ENCODE results near the gene USP49. TPM values are rescaled to one million over a fixed set of nuclear protein-coding genes. Genes with fewer than 3 reads are reported as not detected.

The USP49 gene
- total RNA-seq, 1 experiment from 2014 or later = 6.9 TPM

GRCh38 chr6:41878246-41878645 is 16.9 kb downstream of the USP49 start:
- H3K79me2 ChIP-seq (ENCODE audit: insufficient read depth, low read length) = no peaks in the 10 kb centered on the region
- H3K4me1 ChIP-seq (ENCODE audit: control insufficient read depth in 1 of 2, insufficient read depth in 2 of 2, low read length in 2 of 2) = no peaks in the 10 kb centered on the region
- no peak overlapping the region for H3K4me3 ChIP-seq (replicated peaks in 1 of 2; ENCODE audit: low read depth in 1 of 2, low read length in 2 of 2)
- H3K9ac ChIP-seq (ENCODE audit: low read length) = no peak overlapping the region
- intact Hi-C loops (cut with micrococcal nuclease) = no loop called here
- H2AFZ ChIP-seq (ENCODE audit: low read depth, low read length, poor library complexity, severe bottlenecking) = no peak overlapping the region
- H3K27ac ChIP-seq (ENCODE audit: low read depth, low read length) = no peak overlapping the region
- H3K27me3 ChIP-seq (ENCODE audit: insufficient read depth, low read length) = no peaks in the 10 kb centered on the region
- H3K36me3 ChIP-seq (ENCODE audit: control insufficient read depth in 1 of 2, insufficient read depth in 2 of 2, low read length in 2 of 2) = no peaks in the 10 kb centered on the region
- no peak for DNase-seq (ENCODE audit: low read depth, low spot score)
- RAD21 ChIA-PET (ENCODE audit: low non-redundant PET in 1 of 2, low total read pairs in 2 of 2, uncharacterized antibody in 2 of 2, unreplicated experiment in 2 of 2) = no interaction called here
- BruUV-seq (replicated peaks) = no TSS peak
- CTCF ChIA-PET = no interaction called here
- no peak for ATAC-seq
- H3K4me2 ChIP-seq (ENCODE audit: low read length) = no peak overlapping the region
- H3K9me3 ChIP-seq (ENCODE audit: control insufficient read depth in 1 of 2, insufficient read depth in 1 of 2, low read depth in 1 of 2, low read length in 2 of 2) = no peaks in the 10 kb centered on the region
- H3K9me2 ChIP-seq (ENCODE audit: insufficient read depth) = no peaks in the 10 kb centered on the region
- POLR2A ChIA-PET = no interaction called here
- TF ChIP-seq POLR2AphosphoS5 (IDR thresholded peaks at IDR 0.05; ENCODE audit: low read depth, low read length) = no peak
- H4K20me1 ChIP-seq (ENCODE audit: insufficient read depth) = no peaks in the 10 kb centered on the region

- ChIA-PET POLR2A (no interaction called here), RAD21 (ENCODE audit: low non-redundant PET in 1 of 2, low total read pairs in 2 of 2, uncharacterized antibody in 2 of 2, unreplicated experiment in 2 of 2) (no interaction called here), CTCF (no interaction called here)
- Histone ChIP-seq H4K20me1 (ENCODE audit: insufficient read depth) (no peaks in the 10 kb centered on the region), H3K4me2 (ENCODE audit: low read length) (no peak overlapping the region), H3K27me3 (ENCODE audit: insufficient read depth, low read length) (no peaks in the 10 kb centered on the region), H2AFZ (ENCODE audit: low read depth, low read length, poor library complexity, severe bottlenecking) (no peak overlapping the region), H3K4me3 (replicated peaks in 1 of 2; ENCODE audit: low read depth in 1 of 2, low read length in 2 of 2) (no peak overlapping the region), H3K4me1 (ENCODE audit: control insufficient read depth in 1 of 2, insufficient read depth in 2 of 2, low read length in 2 of 2) (no peaks in the 10 kb centered on the region), H3K9ac (ENCODE audit: low read length) (no peak overlapping the region), H3K27ac (ENCODE audit: low read depth, low read length) (no peak overlapping the region), H3K9me3 (ENCODE audit: control insufficient read depth in 1 of 2, insufficient read depth in 1 of 2, low read depth in 1 of 2, low read length in 2 of 2) (no peaks in the 10 kb centered on the region), H3K36me3 (ENCODE audit: control insufficient read depth in 1 of 2, insufficient read depth in 2 of 2, low read length in 2 of 2) (no peaks in the 10 kb centered on the region), H3K79me2 (ENCODE audit: insufficient read depth, low read length) (no peaks in the 10 kb centered on the region), H3K9me2 (ENCODE audit: insufficient read depth) (no peaks in the 10 kb centered on the region)
- TF ChIP-seq SIN3A (IDR thresholded peaks at IDR 0.05; ENCODE audit: low read depth) (no peak), TCF7L2 (IDR thresholded peaks at IDR 0.05; ENCODE audit: borderline replicate concordance, extremely low read depth, insufficient read depth, insufficient read length) (no peak), MAX (IDR thresholded peaks at IDR 0.05) (no peak), FOSL1 (IDR thresholded peaks at IDR 0.05; ENCODE audit: low read depth) (no peak), EZH2phosphoT487 (IDR thresholded peaks at IDR 0.05; ENCODE audit: borderline replicate concordance) (no peak), EZH2 (IDR thresholded peaks at IDR 0.05) (no peak), ELF1 (IDR thresholded peaks at IDR 0.05; ENCODE audit: borderline replicate concordance, low read depth) (no peak), CBX3 (IDR thresholded peaks at IDR 0.05; ENCODE audit: low read depth) (no peak), POLR2A (IDR thresholded peaks at IDR 0.05; ENCODE audit: borderline replicate concordance, extremely low read depth, insufficient read depth, insufficient read length) (no peak), ZFX (IDR thresholded peaks at IDR 0.05) (no peak), EGR1 (IDR thresholded peaks at IDR 0.05; ENCODE audit: low read depth) (no peak), YY1 (IDR thresholded peaks at IDR 0.05; ENCODE audit: extremely low read depth, insufficient replicate concordance, low read depth, low read length) (no peak), POLR2AphosphoS5 (IDR thresholded peaks at IDR 0.05; ENCODE audit: low read depth, low read length) (no peak), REST (IDR thresholded peaks at IDR 0.05; ENCODE audit: low read depth) (no peak), CTCF (IDR thresholded peaks at IDR 0.05 in 2 of 3, conservative IDR thresholded peaks at IDR 0.05 in 1 of 3; ENCODE audit: borderline replicate concordance in 1 of 3, insufficient read depth in 1 of 3, low read depth in 2 of 3, low read length in 2 of 3) (no peak), JUND (IDR thresholded peaks at IDR 0.05) (no peak)
- no peak for ATAC-seq
- intact Hi-C loops (cut with micrococcal nuclease) = no loop called here
- no TSS peak for BruUV-seq (replicated peaks)
- no peak for DNase-seq (ENCODE audit: low read depth, low spot score)
Measured at GRCh38 chr6:41877051-41877680, 18.0 kb downstream of the USP49 start.

Measured in HCT116 (cell line).